ENCODE results near the gene CREBZF.
A peak's percentile ranks its signal among the peaks of the same experiment; 100 is the strongest.

CREBZF gene

GRCh38 chr11:85663753-85664614, 945 bp downstream of the CREBZF start:
- peaks cover 34% of the 10 kb centered on the region for H3K4me1 ChIP-seq (ENCODE audit: insufficient read depth, low read length, poor library complexity, severe bottlenecking)
- TF ChIP-seq CTCF (conservative IDR thresholded peaks at IDR 0.05; ENCODE audit: low read length) (peak; percentile 55), EZH2phosphoT487 (IDR thresholded peaks at IDR 0.05; ENCODE audit: borderline replicate concordance) (no peak)
- peak overlapping the region; percentile 95 for H3K4me2 ChIP-seq (ENCODE audit: low read depth, low read length, poor library complexity, severe bottlenecking)
- H2AFZ ChIP-seq (ENCODE audit: low read length) = peak overlapping the region; percentile 92; the same call in 1 of the 2 replicates
- peak overlapping the region; percentile 97 for H3K9ac ChIP-seq (ENCODE audit: low read depth, low read length, poor library complexity, severe bottlenecking)
- peaks cover 24% of the 10 kb centered on the region for H3K36me3 ChIP-seq (ENCODE audit: insufficient read depth, low read length)
- no peaks in the 10 kb centered on the region for H3K9me2 ChIP-seq (replicated peaks; ENCODE audit: low read depth, low read length)
- H3K79me2 ChIP-seq (ENCODE audit: insufficient read depth, low read length) = peaks cover 60% of the 10 kb centered on the region
- H3K4me3 ChIP-seq (ENCODE audit: low read length, poor library complexity, severe bottlenecking) = peak overlapping the region; percentile 90
- no peaks in the 10 kb centered on the region for H3K9me3 ChIP-seq (ENCODE audit: insufficient read depth, low read depth, low read length)
- H3F3A ChIP-seq (ENCODE audit: low read depth) = no peaks in the 10 kb centered on the region
- H4K20me1 ChIP-seq (ENCODE audit: insufficient read depth, low read length, poor library complexity, severe bottlenecking) = peaks cover 58% of the 10 kb centered on the region
- H3K27me3 ChIP-seq (ENCODE audit: insufficient read depth, low read length, poor library complexity, severe bottlenecking) = peaks cover 7% of the 10 kb centered on the region

DNA sequence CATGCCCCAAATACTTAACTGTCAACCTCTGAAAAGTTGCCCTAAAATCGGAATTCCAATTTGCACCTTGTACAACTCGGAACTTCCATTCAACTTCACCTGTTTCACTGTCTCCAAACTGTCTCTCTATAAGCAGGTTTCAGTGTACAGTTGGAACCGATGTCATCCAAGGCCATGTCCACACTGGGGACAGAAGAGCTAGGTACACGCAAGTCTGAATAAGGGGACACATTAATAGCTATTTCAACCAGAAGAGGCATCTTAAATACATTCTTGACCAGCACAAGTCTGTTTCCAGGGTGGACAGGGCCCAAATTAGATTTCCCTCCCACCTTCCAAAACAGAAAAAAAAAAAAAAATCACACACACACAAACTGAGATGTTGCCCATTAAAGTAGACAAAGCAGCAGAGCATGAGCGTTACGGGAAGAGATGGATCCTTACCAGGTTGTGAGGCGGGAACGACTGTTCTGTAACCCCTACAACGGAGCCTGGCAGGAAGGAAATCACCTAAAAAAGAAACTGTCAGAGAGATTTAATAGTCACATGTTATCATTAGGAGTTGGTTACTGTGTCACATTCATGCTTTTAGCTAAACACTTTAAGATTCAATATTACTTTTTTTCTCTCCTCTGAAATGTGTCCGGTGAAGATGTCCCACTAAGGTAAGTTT, 1.7 kb downstream of the CREBZF start:
- Histone ChIP-seq H3K4me3 (ENCODE audit: low read length, poor library complexity, severe bottlenecking) (peak overlapping the region; percentile 90), H3K9ac (ENCODE audit: low read depth, low read length, poor library complexity, severe bottlenecking) (peak overlapping the region; percentile 97), H3K36me3 (ENCODE audit: insufficient read depth, low read length) (peaks cover 29% of the 10 kb centered on the region), H3F3A (ENCODE audit: low read depth) (no peaks in the 10 kb centered on the region), H2AFZ (ENCODE audit: low read length) (no peak overlapping the region), H3K4me1 (ENCODE audit: insufficient read depth, low read length, poor library complexity, severe bottlenecking) (peaks cover 42% of the 10 kb centered on the region), H3K9me2 (replicated peaks; ENCODE audit: low read depth, low read length) (no peaks in the 10 kb centered on the region), H4K20me1 (ENCODE audit: insufficient read depth, low read length, poor library complexity, severe bottlenecking) (peaks cover 65% of the 10 kb centered on the region), H3K4me2 (ENCODE audit: low read depth, low read length, poor library complexity, severe bottlenecking) (peak overlapping the region; percentile 95), H3K79me2 (ENCODE audit: insufficient read depth, low read length) (peaks cover 67% of the 10 kb centered on the region), H3K27me3 (ENCODE audit: insufficient read depth, low read length, poor library complexity, severe bottlenecking) (peaks cover 7% of the 10 kb centered on the region), H3K9me3 (ENCODE audit: insufficient read depth, low read depth, low read length) (no peaks in the 10 kb centered on the region)
- TF ChIP-seq CTCF (conservative IDR thresholded peaks at IDR 0.05; ENCODE audit: low read length) = no peak
- no peak for TF ChIP-seq EZH2phosphoT487 (IDR thresholded peaks at IDR 0.05; ENCODE audit: borderline replicate concordance)

DNA sequence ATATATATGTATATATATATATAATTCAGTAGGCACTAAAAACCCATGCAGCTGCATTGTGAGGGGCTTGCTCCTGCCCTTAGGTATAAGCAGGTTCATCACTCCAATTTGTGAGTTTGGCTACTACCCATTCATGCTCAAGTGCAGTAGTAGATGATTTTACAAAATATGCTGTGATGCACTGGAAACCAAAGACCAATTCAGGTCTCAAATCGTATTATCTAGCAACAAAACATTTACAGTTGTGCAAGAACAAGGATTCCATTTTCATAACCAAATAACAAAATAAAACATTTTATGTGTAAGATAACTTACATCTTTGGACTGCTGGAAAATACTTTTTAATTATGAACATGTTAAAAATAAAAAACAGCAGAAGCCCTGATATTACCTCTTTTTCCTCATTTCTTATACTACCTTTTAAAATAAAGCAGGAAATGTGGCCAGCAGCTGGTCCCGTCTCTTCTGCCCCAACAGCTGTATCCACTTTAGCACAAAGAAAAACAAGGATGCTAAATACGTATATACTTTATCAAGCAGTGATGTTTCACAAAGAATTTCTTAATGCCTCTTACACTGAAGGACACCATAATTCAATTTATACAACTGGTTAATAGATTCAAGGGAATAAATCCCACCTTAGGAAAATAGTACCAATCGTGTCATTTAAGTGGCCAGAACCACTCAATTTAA, 2.8 kb downstream of the CREBZF start:
- H2AFZ ChIP-seq (ENCODE audit: low read length) = no peak overlapping the region
- H3K9me3 ChIP-seq (ENCODE audit: insufficient read depth, low read depth, low read length) = no peaks in the 10 kb centered on the region
- H3K27me3 ChIP-seq (ENCODE audit: insufficient read depth, low read length, poor library complexity, severe bottlenecking) = peaks cover 7% of the 10 kb centered on the region
- H3K4me3 ChIP-seq (ENCODE audit: low read length, poor library complexity, severe bottlenecking) = peak overlapping the region; percentile 90
- TF ChIP-seq EZH2phosphoT487 (IDR thresholded peaks at IDR 0.05; ENCODE audit: borderline replicate concordance) (no peak), CTCF (conservative IDR thresholded peaks at IDR 0.05; ENCODE audit: low read length) (no peak)
- H4K20me1 ChIP-seq (ENCODE audit: insufficient read depth, low read length, poor library complexity, severe bottlenecking) = peaks cover 76% of the 10 kb centered on the region
- H3K9me2 ChIP-seq (replicated peaks; ENCODE audit: low read depth, low read length) = no peaks in the 10 kb centered on the region
- H3K9ac ChIP-seq (ENCODE audit: low read depth, low read length, poor library complexity, severe bottlenecking) = peak overlapping the region; percentile 97
- H3K4me2 ChIP-seq (ENCODE audit: low read depth, low read length, poor library complexity, severe bottlenecking) = peak overlapping the region; percentile 95
- peaks cover 46% of the 10 kb centered on the region for H3K4me1 ChIP-seq (ENCODE audit: insufficient read depth, low read length, poor library complexity, severe bottlenecking)
- H3K36me3 ChIP-seq (ENCODE audit: insufficient read depth, low read length) = peaks cover 35% of the 10 kb centered on the region
- no peaks in the 10 kb centered on the region for H3F3A ChIP-seq (ENCODE audit: low read depth)
- peaks cover 78% of the 10 kb centered on the region for H3K79me2 ChIP-seq (ENCODE audit: insufficient read depth, low read length)

All from Loucy (cell line).